Activated CD8-positive, alpha-beta memory T cell treated with anti-CD3 and anti-CD28 coated beads, Interleukin-2, amount 10 ng/mL, durations not matched to agents 7 days and 5 days (primary cell): ENCODE data around the gene B3GAT2. TPM values are rescaled to one million over a fixed set of nuclear protein-coding genes. Genes with fewer than 3 reads are reported as not detected.

ENCODE experiments used
- ATAC-seq: fragments of 150-1000 bp; cut with Tn5 transposase; one replicate; pipeline ENCODE4 v1.10.0; 2021; ENCODE audit warnings: moderate library complexity
- CTCF ChIA-PET: fragments of 350-600 bp; sonication (Branson Sonifier 250); formaldehyde crosslinking; loops from one replicate; lab custom pipeline; 2021; ENCODE audit warnings: antibody characterized with exemption; lab: Charles Lee
- DNase-seq: peaks from one replicate; pipeline ENCODE4 v3.0.0-alpha.2; 2020
- H3K27ac Mint-ChIP-seq: one replicate; pipeline ENCODE4 v1.8.0; 2021; ENCODE audit warnings: mild to moderate bottlenecking, mixed read lengths
- H3K27me3 Mint-ChIP-seq: one replicate; pipeline ENCODE4 v1.8.0; 2021; ENCODE audit warnings: mixed read lengths
- H3K36me3 Mint-ChIP-seq: one replicate; pipeline ENCODE4 v1.8.0; 2021; ENCODE audit warnings: mild to moderate bottlenecking, mixed read lengths
- H3K4me1 Mint-ChIP-seq: one replicate; pipeline ENCODE4 v1.8.0; 2021; ENCODE audit warnings: mixed read lengths
- H3K4me3 Mint-ChIP-seq: one replicate; pipeline ENCODE4 v1.8.0; 2021; ENCODE audit warnings: mild to moderate bottlenecking, moderate library complexity, mixed read lengths
- H3K9me3 Mint-ChIP-seq: one replicate; pipeline ENCODE4 v1.8.0; 2022; ENCODE audit warnings: low read depth, mixed read lengths
- total RNA-seq, 2 experiments: library from RNA; stranded (reverse); gene quantifications; one replicate each; pipeline ENCODE4 v1.2.3, GENCODE V29; 2021

Gene B3GAT2, protein sequence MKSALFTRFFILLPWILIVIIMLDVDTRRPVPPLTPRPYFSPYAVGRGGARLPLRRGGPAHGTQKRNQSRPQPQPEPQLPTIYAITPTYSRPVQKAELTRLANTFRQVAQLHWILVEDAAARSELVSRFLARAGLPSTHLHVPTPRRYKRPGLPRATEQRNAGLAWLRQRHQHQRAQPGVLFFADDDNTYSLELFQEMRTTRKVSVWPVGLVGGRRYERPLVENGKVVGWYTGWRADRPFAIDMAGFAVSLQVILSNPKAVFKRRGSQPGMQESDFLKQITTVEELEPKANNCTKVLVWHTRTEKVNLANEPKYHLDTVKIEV
- under 1 TPM in 1 of 2 experiments, not detected in 1; 0.07 TPM for total RNA-seq

DNA sequence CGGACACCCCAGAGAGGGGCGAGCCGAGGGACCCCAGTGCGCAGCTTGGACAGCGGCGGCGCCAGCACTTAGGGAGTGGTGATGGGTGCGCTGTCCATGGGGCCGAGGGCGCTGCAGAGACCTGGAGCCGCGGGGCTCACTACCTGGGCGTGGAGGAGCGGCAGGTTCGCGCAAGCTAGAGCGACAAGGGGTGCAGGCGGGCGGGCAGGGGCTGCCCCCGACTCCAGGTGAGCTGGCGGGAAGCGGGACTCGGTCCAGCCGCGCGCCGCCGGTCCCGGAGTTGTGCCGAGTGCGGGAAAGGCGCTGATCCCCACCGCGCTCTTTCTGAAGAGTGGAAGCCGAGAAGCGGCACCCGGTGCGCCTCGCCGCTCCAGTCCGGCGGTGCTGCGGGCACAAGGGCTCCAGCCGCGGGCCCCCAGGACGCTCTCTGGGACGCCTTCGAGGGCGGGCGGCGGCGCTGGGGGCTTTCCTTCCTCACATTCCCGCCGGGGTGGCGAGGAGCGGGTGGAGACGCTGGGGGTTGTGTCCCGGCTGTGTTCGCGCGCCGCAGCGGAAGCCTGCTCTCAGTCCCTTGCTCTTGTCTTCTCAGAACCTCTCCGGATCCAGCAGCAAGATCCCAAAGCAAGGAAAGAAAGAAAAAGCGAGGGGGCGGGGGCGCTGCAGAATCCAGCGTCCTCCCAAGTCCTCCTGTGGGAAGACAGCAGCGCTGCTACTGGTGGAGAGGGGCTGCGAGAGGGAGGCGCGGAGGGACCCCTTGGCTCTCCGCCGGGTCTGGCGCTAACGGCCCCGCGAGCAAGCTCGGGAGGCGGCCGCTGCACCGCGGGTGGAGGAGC is at the start of gene B3GAT2:
TSS of gene B3GAT2 (minus strand) at position 610 of the 833 bp plus-strand sequence. CDS start 631 bp downstream, outside the sequence.
- CTCF ChIA-PET: interaction anchor here (0.9 to 2.9 kb wide), 26 partner anchors 10 to 736 kb away, joined by 3 to 27 read pairs (median 4); partner anchors contain the start of genes FAM135A and OGFRL1

DNA sequence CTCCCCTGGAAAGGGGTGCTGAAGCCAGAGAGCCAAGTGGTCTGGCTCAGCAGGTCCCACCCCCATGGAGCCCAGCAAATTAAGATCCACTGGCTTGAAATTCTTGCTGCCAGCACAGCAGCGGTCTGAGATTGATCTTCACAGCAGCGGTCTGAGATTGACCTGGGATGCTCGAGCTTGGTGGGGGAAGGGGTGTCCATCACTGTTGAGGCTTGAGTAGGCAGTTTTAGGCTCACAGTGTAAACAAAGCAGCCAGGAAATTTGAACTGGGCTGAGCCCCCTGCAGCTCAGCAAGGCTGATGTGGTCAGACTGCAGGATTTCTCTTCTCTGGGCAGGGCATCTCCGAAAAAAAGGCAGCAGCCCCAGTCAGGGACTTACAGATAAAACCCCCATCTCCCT is 41.3 kb upstream of the B3GAT2 start:
- no peak for DNase-seq
- no peak overlapping the region for H3K4me3 Mint-ChIP-seq
- CTCF ChIA-PET: no interaction called here

More for the DNA sequence above, at the start of gene B3GAT2:
- H3K9me3 Mint-ChIP-seq: no peaks in the 10 kb centered on the region
- no peaks in the 10 kb centered on the region for H3K36me3 Mint-ChIP-seq
- H3K27ac Mint-ChIP-seq: no peak within 1 kb of the TSS
- DNase-seq (no peak), ATAC-seq (peak; percentile 29)
- peak within 1 kb of the TSS; percentile 55 for H3K4me3 Mint-ChIP-seq
- peaks cover 18% of the 10 kb centered on the region for H3K4me1 Mint-ChIP-seq
- peaks cover 82% of the 10 kb centered on the region for H3K27me3 Mint-ChIP-seq

DNA sequence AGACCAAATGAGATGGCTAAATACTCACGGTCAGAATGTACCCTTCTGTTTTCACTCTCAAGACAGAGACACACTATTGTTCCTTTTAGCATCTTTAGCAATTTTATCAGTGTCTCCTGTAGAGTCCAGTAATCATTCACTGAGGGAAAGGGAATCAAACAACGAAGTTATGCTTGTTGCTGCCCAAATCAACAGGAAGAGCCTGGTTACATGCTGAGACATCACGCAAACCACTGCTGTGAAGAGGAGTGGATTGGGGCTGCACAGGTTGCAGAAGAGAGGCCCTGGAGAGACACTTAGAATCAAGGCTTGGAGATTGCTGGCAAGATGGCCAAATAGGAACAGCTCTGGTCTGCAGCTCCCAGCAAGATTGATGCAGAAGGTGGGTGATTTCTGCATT is 40.5 kb upstream of the B3GAT2 start:
- Mint-ChIP-seq H3K4me3 (no peak overlapping the region), H3K36me3 (no peaks in the 10 kb centered on the region), H3K4me1 (no peaks in the 10 kb centered on the region), H3K27ac (no peak overlapping the region), H3K9me3 (no peaks in the 10 kb centered on the region), H3K27me3 (peaks cover 16% of the 10 kb centered on the region)
- no peak for ATAC-seq
- DNase-seq: no peak
- CTCF ChIA-PET: no interaction called here

More for the DNA sequence above, 41.3 kb upstream of the B3GAT2 start:
- ATAC-seq: no peak
- H3K4me1 Mint-ChIP-seq: no peaks in the 10 kb centered on the region
- no peaks in the 10 kb centered on the region for H3K9me3 Mint-ChIP-seq
- H3K36me3 Mint-ChIP-seq: no peaks in the 10 kb centered on the region
- H3K27me3 Mint-ChIP-seq: peaks cover 16% of the 10 kb centered on the region
- no peak overlapping the region for H3K27ac Mint-ChIP-seq

DNA sequence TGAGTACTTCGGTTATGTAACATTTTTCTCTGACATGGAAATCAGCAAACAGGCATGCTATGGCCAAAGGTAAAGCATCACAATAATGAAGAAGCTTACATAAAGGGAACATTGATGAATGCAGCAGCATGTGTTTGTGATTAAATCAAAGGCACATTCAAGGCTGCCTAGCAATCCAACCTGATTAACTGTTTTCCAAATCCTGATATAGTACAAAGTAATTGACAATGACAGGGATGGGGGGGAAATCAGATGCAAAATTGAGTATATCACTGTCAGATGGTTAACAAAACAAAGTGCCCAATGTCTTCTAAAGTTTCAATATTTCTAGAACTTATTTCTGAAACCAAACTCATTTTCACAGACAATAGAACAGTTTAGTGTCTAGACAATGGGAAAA is 39.2 kb upstream of the B3GAT2 start:
- Mint-ChIP-seq H3K27me3 (peaks cover 16% of the 10 kb centered on the region), H3K27ac (no peak overlapping the region), H3K9me3 (no peaks in the 10 kb centered on the region), H3K4me3 (no peak overlapping the region), H3K36me3 (no peaks in the 10 kb centered on the region), H3K4me1 (no peaks in the 10 kb centered on the region)
- ATAC-seq (no peak), DNase-seq (no peak)
- CTCF ChIA-PET: no interaction called here

DNA sequence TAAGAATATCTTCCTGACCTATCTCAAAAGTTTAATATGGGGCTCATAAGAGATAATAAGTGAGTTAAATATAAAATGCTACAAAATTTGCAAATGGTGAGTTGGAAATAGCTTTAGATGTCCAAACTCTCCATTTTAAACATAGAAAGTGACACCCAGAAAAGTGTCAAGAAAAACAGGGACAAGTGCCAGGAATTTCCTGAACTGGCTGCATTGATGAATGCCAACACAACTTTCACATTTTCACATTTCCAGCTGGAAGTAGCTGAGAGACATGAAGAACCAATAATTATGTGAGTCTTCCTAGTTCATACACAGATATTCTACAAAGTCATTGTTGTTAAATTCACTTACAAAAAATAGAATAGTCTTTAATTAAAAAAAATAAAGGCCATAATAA is 38.6 kb upstream of the B3GAT2 start:
- CTCF ChIA-PET: interaction anchor here (1.4 kb wide), 1 partner anchor 40 kb away, joined by 3 read pairs; no protein-coding TSS in a partner anchor
- Mint-ChIP-seq H3K9me3 (no peaks in the 10 kb centered on the region), H3K27me3 (peaks cover 19% of the 10 kb centered on the region), H3K4me3 (no peak overlapping the region), H3K4me1 (no peaks in the 10 kb centered on the region), H3K27ac (no peak overlapping the region), H3K36me3 (no peaks in the 10 kb centered on the region)
- DNase-seq (no peak), ATAC-seq (no peak)

DNA sequence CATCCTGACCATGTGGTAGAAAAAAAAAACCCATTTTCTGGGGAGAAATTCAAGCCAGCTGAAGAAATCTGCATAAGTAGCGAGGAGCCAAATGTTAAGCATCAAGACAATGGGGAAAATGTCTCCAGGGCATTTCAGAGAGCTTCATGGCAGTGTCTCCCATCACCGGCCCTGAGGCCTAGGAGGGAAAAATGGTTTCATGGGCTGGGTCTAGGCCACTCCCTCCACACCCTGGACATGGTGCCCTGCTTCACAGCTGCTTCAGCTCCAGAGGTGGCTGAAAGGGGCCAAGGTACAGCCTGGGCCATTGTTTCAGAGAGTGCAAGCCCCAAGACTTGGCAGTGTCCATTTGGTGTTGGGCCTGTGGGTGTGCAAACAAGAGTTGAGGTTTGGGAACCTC is 34.4 kb upstream of the B3GAT2 start:
- H3K4me1 Mint-ChIP-seq: no peaks in the 10 kb centered on the region
- no peak overlapping the region for H3K4me3 Mint-ChIP-seq
- H3K9me3 Mint-ChIP-seq: no peaks in the 10 kb centered on the region
- peaks cover 21% of the 10 kb centered on the region for H3K27me3 Mint-ChIP-seq
- CTCF ChIA-PET: no interaction called here
- ATAC-seq (no peak), DNase-seq (no peak)
- no peaks in the 10 kb centered on the region for H3K36me3 Mint-ChIP-seq
- no peak overlapping the region for H3K27ac Mint-ChIP-seq

DNA sequence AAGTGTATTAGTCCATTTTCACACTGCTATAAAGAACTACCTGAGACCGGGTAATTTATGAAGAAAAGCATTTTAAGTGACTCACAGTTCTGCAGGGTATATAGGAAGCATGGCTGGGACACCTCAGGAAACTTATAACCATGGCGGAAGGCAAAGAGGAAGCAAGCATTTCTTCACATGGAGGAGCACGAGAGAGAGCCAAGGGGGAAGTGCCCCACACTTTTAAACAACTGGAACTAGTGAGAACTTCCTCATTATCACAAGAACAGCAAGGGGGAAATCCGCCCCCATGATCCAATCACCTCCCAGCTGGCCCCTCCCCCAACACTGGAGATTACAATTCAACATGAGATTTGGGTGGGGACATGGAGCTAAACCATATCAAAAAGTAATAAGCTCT is 28.3 kb upstream of the B3GAT2 start:
- Mint-ChIP-seq H3K4me3 (no peak overlapping the region), H3K27ac (no peak overlapping the region), H3K9me3 (no peaks in the 10 kb centered on the region)

DNA sequence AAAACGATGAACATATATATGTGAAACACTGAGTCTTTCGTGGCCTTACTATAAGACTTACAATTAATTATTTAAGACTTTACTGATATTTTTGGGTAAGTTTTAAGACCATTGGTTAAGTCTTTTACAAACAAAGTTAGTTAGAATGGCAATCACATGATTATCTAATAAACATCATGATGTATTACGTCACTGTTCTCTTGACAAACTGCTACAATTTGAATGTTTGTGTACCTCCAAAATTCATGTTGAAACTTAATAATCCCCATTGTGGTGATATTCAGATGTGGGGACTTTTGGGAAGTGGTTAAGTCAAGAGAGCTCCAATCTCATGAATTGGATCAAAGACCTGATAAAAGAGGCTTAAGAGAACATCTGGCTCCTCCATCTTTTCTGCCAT is 25.9 kb upstream of the B3GAT2 start:
- no peak for ATAC-seq
- no peak for DNase-seq
- Mint-ChIP-seq H3K9me3 (no peaks in the 10 kb centered on the region), H3K4me3 (no peak overlapping the region), H3K36me3 (no peaks in the 10 kb centered on the region), H3K4me1 (no peaks in the 10 kb centered on the region), H3K27ac (no peak overlapping the region), H3K27me3 (no peaks in the 10 kb centered on the region)
- CTCF ChIA-PET: no interaction called here

More for the DNA sequence above, 28.3 kb upstream of the B3GAT2 start:
- H3K36me3 Mint-ChIP-seq: no peaks in the 10 kb centered on the region
- CTCF ChIA-PET: no interaction called here
- peaks cover 4% of the 10 kb centered on the region for H3K27me3 Mint-ChIP-seq
- DNase-seq: no peak
- ATAC-seq: no peak
- no peaks in the 10 kb centered on the region for H3K4me1 Mint-ChIP-seq

DNA sequence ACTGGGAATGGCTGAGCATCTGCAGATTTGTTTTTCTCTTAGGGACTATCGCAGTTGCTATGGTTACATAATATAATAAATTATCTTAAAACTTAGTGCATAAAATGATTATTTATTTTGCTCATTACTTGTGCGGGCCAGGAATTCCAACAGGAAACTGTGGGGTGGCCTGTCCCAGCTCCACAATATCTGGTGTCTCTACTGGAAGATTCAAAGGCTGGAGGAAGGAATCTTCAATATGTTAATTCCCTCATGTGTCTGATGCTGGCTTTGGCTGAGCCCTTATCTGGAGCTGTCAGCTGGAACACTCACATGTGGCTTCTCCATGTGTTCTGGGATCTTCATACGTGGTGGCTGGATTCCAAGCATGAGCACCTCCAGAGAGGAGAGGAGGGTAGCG is 23.9 kb upstream of the B3GAT2 start:
- Mint-ChIP-seq H3K4me1 (no peaks in the 10 kb centered on the region), H3K4me3 (no peak overlapping the region), H3K9me3 (no peaks in the 10 kb centered on the region), H3K27me3 (peaks cover under 1% of the 10 kb centered on the region), H3K27ac (no peak overlapping the region), H3K36me3 (no peaks in the 10 kb centered on the region)
- CTCF ChIA-PET: no interaction called here
- DNase-seq (no peak), ATAC-seq (no peak)

DNA sequence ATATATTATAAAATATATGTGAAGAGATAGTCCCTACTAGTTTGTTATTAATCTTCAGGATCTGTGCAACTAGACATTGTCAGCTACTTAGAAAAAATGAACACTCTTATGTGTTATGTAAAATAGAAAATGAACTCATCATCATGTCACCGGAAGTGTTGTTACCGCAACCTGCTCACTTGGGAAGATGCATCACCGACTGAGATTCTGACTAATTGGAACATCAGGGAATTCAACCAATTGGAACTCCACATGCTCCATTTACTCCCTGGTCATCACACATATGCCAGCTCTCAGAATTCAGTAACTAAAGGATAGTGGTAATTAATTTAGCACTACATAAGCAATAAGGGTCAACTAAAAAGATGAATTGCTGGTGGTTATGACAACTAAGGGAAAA is 16.7 kb upstream of the B3GAT2 start:
- Mint-ChIP-seq H3K27me3 (peaks cover 15% of the 10 kb centered on the region), H3K27ac (no peak overlapping the region), H3K9me3 (no peaks in the 10 kb centered on the region), H3K4me3 (no peak overlapping the region), H3K4me1 (no peaks in the 10 kb centered on the region), H3K36me3 (no peaks in the 10 kb centered on the region)
- DNase-seq (no peak), ATAC-seq (no peak)
- CTCF ChIA-PET: no interaction called here

DNA sequence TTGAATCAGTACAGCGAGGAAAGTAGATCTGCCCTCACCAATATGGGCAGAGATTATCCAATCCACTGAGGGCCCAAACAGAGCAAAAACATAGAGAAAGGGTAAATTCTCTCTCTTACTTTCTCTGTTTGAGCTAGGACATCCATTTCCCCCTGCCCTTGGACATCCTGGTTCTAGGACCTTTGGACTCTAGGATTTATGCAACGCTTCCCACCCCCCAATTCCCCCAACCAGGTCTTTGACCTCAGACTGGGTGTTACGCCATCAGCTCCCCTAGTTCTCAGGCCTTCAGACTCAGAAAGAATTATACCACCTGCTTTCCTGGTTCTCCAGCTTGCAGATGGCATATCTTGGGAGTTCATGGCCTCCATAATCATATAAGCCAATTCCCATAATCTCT is 10.2 kb upstream of the B3GAT2 start:
- CTCF ChIA-PET: interaction anchor here (1.6 kb wide), 1 partner anchor 11 kb away, joined by 5 read pairs; no protein-coding TSS in a partner anchor
- no peak overlapping the region for H3K27ac Mint-ChIP-seq
- ATAC-seq: no peak
- no peaks in the 10 kb centered on the region for H3K9me3 Mint-ChIP-seq
- no peak overlapping the region for H3K4me3 Mint-ChIP-seq
- DNase-seq: no peak
- no peaks in the 10 kb centered on the region for H3K36me3 Mint-ChIP-seq
- H3K27me3 Mint-ChIP-seq: no peaks in the 10 kb centered on the region
- H3K4me1 Mint-ChIP-seq: no peaks in the 10 kb centered on the region

DNA sequence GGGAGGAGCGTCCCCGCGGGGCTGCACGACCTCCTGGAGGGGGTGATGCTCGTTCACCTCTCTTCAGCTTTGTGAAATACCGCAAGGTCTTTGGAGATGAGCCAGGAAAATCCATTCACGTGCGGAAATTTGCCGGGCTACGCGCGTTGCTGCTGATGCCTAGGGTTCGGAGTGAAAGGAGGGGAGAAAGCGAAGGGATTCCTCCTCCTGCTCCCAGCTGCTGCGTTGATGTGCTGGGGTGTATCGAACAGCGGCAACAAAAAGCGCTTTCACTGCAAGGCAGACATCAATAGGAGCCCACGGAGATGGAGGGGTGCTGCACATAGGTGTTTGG is 391 bp upstream of the B3GAT2 start:
- H3K9me3 Mint-ChIP-seq: no peaks in the 10 kb centered on the region
- ATAC-seq (no peak), DNase-seq (no peak)
- H3K27ac Mint-ChIP-seq: no peak overlapping the region
- CTCF ChIA-PET: interaction anchor here (0.8 kb wide), 1 partner anchor 647 kb away, joined by 3 read pairs; no protein-coding TSS in a partner anchor
- no peak overlapping the region for H3K4me3 Mint-ChIP-seq
- no peaks in the 10 kb centered on the region for H3K36me3 Mint-ChIP-seq
- H3K27me3 Mint-ChIP-seq: peaks cover 79% of the 10 kb centered on the region
- peaks cover 18% of the 10 kb centered on the region for H3K4me1 Mint-ChIP-seq

DNA sequence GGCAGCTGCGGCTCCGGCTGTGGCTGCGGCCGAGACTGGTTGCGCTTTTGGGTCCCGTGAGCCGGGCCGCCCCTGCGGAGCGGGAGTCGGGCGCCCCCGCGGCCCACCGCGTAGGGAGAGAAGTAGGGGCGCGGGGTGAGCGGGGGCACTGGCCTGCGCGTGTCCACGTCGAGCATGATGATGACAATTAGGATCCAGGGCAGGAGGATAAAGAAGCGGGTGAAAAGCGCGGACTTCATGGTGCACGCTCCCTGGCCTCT is 739 bp downstream of the B3GAT2 start:
- CTCF ChIA-PET: interaction anchor here (0.8 to 2.9 kb wide), 31 partner anchors 11 to 735 kb away, joined by 3 to 27 read pairs (median 4); partner anchors contain the start of genes FAM135A and OGFRL1
- H3K27ac Mint-ChIP-seq: no peak overlapping the region
- H3K36me3 Mint-ChIP-seq: no peaks in the 10 kb centered on the region
- DNase-seq (no peak), ATAC-seq (no peak)
- H3K27me3 Mint-ChIP-seq: peaks cover 86% of the 10 kb centered on the region
- no peaks in the 10 kb centered on the region for H3K9me3 Mint-ChIP-seq
- H3K4me3 Mint-ChIP-seq: peak overlapping the region; percentile 55
- peaks cover 18% of the 10 kb centered on the region for H3K4me1 Mint-ChIP-seq
